GM19023 (cell line): Measurements from ENCODE around the gene DNASE1L3.
"Not testable (repeated sequence)": the region's sequence is repeated elsewhere in the genome, so short reads cannot be mapped to it uniquely, and the experiment has no call there.

Experiments used
- ATAC-seq: cut with Tn5 transposase; IDR thresholded peaks from one replicate; pipeline ENCODE4 v1.9.1; 2021; ENCODE audit warnings: mild to moderate bottlenecking, moderate library complexity; ENCODE audit not compliant: unreplicated experiment

The DNASE1L3 gene, protein sequence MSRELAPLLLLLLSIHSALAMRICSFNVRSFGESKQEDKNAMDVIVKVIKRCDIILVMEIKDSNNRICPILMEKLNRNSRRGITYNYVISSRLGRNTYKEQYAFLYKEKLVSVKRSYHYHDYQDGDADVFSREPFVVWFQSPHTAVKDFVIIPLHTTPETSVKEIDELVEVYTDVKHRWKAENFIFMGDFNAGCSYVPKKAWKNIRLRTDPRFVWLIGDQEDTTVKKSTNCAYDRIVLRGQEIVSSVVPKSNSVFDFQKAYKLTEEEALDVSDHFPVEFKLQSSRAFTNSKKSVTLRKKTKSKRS

DNA sequence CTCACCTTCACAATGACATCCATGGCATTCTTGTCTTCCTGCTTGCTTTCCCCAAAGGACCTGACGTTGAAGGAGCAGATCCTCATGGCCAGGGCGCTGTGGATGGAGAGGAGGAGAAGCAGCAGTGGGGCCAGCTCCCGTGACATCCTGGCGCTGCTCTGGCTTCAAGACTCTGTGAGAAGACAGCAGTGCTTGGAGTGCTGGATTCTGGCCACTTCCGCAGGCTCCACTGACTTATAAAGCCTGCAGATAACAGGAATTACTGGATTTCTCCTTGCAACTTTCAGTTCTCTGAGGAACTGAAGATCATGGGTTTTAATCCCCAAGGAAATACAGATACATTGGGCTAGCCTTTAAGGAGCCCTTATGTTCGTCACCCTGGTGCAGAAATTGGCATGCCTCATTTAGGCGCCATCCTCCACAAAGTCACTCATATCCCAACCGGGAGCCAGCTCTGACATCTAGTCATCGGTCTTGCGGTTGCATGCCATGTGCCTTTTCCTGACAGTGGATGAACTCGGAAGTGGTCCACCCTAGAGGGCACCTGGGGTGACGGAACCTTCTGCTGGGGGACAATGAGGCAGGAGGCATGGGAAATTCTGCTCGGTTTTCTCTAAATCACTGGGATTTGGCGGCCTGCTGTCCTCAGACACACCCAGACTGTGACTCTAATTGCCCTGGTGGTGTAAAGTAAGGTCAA, at the start of gene DNASE1L3:
Gene DNASE1L3 (minus strand): TSS at position 212 of the 700 bp plus-strand sequence. CDS start 66 bp downstream, at position 146.
- no peak for ATAC-seq

DNA sequence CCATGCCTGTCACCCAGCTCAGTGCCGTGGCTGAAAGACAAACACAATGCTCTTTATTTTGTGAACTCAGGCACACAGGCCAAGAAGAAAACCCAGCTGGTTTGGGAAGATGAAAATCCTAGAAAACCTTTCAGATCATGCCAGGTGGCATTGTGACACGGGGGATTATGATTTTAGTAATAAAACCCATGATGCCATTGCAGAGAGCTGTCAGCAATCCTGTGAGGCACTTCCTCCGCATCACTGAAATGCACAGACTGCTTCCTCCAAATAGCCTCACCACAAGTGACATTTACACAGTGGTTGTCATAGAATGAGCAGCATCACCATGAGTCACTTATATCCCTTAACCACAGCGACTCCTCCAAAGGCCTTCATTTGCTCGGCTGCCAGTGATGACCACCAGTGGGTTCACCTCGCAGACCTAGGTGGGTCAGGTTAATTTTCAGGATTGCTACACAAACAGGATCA, 49.5 kb upstream of the DNASE1L3 start:
- ATAC-seq = no peak

DNA sequence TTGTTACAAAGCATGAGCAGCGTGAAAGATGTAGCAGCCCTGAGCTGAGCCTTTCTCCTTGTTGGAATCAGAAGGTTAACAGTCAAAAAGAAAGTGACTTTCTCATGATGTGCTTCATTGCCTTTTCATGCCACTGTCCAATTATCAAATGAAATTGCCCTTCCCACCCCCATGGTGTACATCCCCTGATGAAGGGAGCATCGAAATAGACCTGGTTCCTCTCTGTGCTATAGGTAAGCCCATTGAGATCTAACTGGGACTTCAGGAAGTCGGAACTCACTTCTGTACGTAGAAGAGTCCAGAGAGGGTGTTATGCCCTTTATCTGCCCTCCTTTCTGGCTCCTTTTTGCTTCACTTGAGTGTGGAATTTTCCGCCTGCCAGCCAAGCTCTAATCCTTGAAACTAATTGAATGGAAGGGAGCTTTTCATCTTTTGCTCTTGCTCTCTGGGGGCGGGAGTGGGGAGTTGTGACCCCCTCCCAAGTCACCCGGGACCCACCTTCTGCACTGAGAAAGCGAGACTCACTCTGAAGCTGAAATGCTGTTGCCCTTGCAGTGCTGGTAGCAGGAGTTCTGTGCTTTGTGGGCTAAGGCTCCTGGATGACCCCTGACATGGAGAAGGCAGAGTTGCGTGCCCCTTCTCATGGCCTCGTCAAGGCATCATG, 47.8 kb upstream of the DNASE1L3 start:
- no peak for ATAC-seq

DNA sequence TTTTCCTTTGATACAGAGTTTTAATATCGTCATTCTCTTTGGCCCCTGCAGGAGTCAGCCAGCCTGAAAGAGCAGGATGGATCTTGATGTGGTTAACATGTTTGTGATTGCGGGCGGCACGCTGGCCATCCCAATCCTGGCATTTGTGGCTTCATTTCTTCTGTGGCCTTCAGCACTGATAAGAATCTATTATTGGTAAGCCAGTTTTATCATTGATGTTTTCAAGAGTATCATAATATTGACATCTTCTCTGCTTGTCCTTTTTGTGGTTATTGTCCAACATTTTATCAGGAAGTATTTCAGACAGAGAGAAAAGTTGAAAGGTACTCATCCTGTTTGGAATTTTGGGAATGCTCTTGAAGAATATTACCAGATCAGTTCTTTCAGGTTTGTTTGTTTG, 45.7 kb upstream of the DNASE1L3 start:
- ATAC-seq = no peak

DNA sequence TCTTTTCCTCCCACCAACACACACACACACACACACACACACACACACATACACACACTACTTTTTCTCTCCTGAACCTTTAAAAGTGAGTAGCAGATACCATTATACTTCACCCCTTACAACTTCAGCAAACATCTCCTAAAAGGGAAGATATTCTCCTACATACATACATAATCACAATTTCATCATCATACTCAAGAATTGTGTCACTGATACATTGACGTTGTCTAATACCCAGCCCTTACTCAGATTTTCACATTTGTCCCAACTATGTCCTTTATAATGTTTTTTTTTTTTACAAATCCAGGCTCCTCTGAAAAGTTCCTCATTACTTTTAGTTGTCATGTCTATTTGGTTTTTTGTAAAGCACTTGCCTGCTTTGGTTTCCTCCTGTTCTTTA, 45.3 kb upstream of the DNASE1L3 start:
- ATAC-seq = no peak

DNA sequence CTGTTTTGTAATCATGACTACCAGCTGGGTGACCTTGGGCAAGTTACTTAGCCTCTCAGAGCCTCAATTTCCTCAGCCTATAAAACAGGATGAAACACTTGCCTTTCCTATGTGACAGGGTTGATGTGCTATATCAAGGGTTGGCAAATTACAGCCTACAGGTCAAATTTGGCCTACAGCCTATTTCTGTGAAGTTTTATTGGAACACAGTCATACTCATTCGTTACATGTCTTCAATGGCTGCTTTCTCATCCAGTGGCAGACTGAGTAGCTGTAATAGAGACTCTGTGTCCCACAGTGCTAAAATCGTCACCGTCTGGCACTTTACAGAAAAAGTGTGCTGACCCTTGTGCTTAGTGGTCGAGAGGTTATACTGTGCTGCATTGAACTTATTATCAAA, 43.4 kb upstream of the DNASE1L3 start:
- ATAC-seq = no peak

DNA sequence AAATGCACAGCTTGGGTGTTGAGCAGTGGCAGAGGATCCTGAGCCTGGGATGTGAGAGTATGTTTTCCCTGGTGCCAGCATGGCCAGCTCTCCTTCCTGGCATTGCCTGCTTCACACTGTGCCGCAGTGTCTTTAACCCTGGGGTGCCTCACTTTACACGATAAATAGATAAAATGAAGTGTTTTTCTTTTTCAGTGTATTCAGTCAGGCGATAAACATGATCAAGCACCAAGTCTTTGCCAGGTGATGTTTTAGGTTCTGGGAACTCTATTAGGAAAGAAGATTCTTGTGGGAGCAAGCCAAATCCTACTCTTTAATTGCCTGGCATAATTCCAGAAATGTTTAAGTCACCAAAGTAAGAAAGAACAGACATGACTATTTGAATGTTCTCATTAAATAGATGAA, 40.9 kb upstream of the DNASE1L3 start:
- ATAC-seq = no peak

DNA sequence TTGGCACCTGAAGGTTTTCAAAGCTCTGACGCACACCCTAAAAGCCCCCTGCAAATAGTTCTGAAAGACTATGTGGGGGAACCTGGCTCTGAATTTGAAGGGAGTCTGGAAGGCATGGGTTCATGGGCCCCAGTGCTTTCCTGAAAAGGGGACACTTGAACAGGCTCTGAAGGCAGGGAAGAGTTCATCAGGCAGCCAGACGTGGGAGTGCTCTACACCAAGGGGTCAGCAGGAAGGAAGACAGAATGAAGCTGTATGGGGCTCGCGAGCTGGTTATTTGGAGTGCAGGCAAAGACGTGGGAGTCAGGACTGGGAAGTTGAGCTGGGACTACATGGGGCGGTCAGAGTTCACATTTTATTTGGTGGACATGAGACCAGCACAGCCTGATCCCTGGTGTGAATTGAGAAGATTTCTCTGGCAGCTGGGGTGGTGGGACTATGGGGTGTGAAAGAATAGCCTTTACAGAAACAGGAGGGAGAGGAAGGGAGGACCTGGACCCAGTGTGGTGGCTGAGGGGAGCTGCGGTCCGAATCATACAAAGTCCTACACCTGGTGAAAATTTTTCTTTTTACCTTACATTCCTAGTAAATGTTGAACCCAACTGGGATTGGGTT, 39.4 kb upstream of the DNASE1L3 start:
- no peak for ATAC-seq

DNA sequence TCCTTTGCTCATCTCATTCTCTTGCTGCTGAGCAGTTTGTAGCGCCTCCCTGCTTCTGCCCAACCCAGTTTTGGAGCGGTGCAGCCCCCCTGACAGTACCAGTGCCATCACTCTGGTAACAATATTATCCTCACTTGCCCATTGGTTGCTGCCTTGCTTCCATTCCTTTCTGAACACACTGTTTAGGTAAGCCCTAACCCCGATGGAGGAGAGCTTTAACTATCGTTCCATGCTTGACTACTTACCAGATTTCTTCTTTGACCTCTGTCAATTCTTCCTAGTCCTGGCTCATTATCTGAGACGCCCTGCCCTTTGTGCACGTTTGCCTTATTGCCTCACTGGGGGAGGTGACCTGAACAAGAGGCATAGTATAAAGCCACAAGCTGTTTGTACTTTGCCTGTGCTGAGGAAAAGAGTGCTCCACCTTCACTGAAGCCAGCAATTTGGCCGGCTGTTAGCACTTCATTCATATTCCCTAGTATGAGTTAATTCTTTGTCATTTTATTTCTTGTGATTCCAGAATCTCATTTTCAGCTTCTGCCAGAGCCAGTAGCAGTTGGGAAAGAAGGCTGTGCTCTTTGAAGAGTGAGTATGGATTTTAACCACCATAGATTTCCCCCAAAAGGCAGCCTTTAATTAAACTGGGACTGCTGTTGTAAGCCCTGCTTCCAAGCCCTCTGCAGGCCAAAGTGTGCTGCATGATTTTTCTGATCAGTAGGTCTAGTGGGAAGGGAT, 38.8 kb upstream of the DNASE1L3 start:
- no peak for ATAC-seq

DNA sequence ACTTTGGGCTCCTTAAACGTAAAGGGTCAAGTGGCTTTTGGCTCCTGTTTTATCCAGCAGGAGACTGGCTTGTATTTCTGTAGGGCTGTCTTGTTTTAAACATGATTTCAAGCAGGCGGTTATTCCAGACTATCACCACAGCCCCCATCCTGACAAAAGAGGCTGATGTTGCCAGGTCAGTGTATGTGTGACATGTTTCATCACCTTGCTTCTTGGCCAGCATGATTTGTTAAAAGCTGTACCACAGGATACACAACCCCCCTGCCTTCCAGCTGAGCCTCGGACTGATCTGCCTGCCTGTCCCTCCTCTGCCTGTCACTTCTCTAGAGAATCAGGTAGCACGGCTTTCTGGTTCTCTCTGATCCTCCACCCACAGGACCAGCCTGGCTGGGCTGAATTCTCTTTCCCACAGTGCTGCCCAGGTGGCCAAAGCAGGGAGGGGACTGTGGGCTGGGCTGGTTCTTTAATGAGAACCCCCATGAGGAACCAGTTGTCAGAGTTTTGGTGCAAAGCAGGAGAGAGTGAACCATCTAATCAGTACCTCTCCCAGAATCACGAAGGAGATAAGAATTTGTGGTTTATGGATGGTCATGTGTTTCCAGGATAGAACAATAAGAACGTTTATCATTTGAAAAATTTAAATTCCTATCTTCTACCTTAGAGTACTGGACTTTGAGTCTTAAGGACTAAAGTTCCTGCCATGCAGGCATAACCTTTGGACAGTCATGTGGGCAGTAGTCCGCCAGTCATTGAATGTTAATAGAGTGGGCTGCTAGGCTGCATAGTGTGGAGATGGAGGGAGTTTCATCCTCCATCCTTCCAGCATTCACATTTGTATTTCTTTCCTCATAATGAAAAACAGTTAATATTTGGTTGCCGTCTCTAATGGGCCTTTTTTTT, 35.6 kb upstream of the DNASE1L3 start:
- ATAC-seq = no peak

DNA sequence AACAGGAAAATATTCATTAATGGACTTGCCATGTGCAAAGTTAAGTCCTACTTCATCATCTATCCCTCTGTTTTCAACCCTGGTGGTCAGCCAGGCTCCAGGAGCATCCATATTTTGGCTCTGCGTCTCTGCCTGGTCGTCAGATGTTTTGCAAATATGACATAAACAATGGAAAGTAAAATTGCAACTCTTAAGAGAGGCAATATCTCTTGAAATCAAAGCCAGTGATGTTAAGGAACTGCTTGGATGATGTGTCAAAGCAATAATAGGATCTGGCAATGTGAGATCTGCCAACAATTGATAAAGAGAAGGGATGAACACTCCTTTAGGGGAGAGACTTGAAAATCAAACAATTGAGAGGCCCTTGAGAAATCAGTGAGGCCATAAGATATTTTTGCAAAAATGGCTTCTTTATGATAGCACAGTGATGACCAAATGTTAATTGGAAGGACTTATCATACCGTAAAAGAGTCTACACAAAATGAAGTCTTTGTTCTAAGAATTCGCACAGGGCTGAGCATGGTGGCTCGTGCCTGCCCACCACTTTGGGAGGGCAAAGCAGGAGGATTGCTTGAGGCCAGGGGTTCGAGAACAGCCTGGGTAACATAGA, 33.3 kb upstream of the DNASE1L3 start:
- no peak for ATAC-seq

DNA sequence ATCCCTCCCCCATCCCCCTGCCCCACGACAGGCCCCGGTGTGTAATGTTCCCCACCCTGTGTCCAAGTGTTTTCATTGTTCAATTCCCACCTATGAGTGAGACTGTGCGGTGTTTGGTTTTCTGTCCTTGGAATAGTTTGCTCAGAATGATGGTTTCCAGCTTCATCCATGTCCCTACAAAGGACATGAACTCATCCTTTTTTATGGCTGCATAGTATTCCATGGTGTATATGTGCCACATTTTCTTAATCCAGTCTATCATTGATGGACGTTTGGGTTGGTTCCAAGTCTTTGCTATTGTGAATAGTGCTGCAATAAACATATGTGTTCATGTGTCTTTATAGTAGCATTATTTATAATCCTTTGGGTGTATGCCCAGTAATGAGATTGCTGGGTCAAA, 32.1 kb upstream of the DNASE1L3 start:
- ATAC-seq = not testable (repeated sequence)

DNA sequence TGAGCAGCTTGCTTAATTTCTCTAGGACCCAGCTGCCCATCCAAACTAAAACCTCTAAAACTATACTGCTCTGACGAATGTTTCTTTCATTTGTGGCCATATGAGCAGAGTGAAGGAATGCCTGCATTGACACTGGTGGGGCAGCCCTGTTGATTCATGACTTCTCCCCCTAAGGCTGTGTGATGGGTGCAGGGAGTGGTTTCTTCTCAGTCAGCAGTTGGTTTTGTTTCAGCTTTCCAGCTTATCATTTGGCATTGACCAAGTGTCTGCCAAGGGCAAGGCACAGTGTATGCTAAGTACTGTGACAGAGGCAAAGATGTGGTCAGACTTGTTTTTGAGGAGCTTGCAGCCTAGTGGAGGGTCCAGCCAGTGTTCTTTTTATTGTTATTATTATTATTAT, 31.6 kb upstream of the DNASE1L3 start:
- no peak for ATAC-seq

DNA sequence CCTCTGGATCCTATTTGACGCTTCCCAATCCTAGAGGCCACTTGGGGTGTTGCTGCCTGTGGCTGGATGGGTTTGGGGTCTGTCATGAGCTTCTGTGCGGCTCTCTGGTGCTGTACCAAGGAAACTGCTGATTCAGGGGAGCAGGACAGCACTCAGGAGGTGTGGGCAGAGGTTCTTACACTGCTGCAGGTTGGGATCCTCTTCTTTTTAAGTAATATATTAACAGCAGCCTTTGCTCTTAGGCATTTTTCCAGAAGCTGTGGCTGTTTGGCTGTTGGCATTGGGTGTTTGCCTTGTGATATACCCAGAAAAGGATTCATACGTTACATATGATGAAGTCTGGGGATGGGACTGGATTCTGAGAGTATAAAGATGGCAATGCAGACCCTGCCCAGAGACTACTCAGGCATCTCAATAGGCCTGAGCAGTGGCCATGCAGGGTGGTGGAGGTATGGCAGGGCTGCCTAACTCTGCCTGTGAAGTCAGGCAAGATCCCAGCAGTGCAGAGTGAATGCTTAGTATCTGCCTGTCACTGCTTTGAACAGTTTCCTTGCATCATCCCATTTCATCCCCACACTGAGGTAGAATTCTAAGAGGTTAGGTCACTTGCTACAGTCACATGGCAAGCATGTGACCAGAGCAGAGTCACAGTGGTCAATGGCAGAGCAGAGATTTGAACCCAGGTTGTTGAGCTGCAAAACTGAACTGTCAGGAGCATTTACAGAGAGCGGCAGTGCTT, 30.7 kb upstream of the DNASE1L3 start:
- ATAC-seq = no peak

DNA sequence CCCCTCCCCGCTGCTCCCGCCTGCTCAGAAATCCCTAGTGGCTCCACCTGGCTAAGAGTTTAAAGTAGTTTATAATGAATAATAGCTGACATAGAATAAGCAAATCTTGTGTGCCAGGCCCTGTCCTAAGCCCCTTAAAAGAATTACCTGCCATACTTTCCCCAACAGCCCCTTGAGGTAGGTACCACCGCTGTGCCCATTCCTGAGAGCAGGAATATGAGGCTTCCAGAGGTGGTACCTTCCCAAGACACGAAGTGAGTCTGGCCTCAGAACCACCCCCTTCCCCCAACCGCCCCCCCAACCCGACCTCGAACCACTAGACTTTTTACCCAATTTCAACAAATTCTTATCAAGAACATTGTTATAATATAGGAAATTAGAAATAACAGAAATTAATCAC, 28.1 kb upstream of the DNASE1L3 start:
- no peak for ATAC-seq

DNA sequence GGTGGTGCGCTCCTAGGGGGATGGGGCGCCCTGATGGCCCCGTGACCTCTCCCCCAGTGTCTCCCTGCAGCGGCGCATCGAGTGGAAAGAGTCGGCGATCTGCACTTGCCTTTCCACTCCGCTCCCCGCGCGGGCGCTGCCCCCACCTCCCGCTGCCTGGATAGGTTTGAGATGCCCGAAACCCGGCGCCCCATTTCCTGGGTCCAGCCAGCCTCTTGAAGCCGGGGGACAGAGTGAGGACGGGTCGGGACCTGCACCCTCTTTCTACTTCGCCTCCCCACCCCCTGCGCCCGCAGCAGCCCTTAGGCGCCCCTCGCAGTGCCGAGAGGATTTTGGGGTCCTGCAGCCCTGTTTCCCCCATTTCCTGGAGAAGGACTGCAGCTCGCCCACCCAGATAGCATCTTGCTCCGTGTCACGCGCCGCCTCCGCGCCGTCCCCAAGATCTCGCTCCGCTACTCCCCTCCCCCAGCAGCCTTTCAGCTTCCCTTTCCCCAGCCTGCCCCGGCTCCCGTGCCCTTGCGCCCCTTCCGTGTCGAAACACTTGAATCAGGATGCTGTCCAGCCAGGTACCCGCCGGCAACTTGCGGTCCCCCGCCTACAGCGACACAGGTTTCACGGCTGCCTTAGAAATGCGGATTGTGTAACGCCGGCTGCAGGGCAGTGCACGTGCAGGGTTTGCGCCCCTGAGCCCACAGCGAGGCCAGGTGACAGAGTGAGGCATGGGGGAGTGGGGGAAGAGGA, 27.3 kb upstream of the DNASE1L3 start:
- peak; percentile 39 for ATAC-seq

DNA sequence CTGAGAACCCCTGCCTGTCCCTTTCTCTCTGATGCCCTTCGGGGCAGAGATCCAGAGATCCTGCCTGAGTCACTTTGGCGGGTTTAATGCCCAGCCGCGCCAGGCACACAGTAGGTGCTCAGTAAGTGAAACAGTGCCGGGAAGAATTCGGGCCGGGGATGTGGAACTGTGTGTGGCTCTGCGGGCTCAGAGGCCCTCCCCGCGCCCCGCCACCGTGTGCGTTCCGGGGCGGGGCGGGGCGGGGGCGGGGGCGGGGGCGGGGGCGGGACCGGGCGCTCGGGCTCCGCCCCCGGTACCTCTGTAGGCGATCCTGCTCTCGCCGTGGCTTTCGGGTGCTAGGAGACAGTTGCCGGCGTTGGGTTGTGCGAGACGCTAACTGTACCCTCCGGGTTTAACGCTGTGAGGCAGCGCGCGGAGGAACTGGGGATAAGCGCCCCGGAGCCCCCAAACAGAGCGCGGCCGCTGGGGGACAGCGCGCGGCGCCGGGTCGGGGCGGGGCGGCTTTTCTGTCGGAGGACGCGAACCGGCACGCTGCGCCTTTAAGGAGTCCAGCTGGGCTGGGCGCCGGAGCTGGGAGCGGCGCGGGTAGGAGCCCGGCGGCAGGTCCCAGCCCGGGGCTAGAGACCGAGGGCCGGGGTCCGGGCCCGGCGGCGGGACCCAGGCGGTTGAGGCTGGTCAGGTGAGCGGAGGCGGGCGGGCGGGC, 26.6 kb upstream of the DNASE1L3 start, which contains the start of gene ABHD6:
Gene ABHD6 (plus strand): TSS at position 555 of the 703 bp plus-strand sequence. CDS start 18,795 bp downstream, outside the sequence.
- peak; percentile 82 for ATAC-seq
